ENCODE measurements around the gene RNF169.

Gene RNF169

DNA sequence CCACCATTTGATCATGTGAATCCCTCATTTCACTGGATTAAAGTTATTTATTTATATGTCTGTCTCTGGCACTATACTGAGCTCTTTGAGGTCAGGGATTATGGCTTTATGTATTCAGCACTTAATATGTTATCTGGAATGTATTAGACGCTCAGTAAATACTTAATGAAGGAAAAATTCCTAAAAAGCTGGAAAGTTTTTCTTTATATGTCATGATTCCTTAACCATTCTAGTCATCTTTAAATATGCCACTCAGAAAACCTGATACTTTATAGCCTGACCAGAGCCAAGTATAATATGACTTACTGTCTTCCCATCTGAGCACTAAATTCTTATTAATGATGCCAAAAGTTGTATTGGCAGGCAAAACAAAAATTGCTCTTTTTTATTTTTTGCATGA, 27.1 kb downstream of the RNF169 start:
- H3K9me3 ChIP-seq (ENCODE audit: low read length): no peaks in the 10 kb centered on the region
- no peak overlapping the region for H3K9ac ChIP-seq (ENCODE audit: low read length)
- H3K4me1 ChIP-seq (ENCODE audit: insufficient read depth, low read length): peaks cover 53% of the 10 kb centered on the region
- H3K36me3 ChIP-seq (ENCODE audit: insufficient read depth, low read length): no peaks in the 10 kb centered on the region
- H3K4me3 ChIP-seq (ENCODE audit: low read depth in 1 of 2, low read length in 2 of 2): no peak overlapping the region
- H3K27ac ChIP-seq (ENCODE audit: low read depth, low read length): no peak overlapping the region
- H3K27me3 ChIP-seq (ENCODE audit: control insufficient read depth in 1 of 2, insufficient read depth in 2 of 2, low read length in 2 of 2): no peaks in the 10 kb centered on the region

DNA sequence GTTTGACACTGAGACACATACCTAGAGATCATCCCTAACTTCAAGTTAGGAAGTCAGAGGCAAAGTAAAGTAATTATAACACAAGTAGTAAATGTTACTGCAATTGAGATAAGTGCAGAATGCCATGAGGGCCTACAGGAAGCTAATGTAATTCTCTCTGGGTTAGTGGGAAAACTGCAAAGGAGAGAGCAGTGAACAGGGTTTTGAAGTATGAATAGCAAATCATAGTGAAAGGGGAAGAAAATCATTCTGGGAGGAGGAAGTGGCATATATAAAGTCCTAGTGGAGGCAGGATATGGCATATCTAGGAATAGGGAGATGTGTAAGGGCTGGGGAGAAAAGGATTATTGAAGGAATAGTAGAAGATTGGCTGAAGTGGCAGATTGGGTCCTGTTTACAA, 27.9 kb downstream of the RNF169 start:
- Histone ChIP-seq H3K9ac (ENCODE audit: low read length) (no peak overlapping the region), H3K4me3 (ENCODE audit: low read depth in 1 of 2, low read length in 2 of 2) (no peak overlapping the region), H3K9me3 (ENCODE audit: low read length) (no peaks in the 10 kb centered on the region), H3K4me1 (ENCODE audit: insufficient read depth, low read length) (peaks cover 53% of the 10 kb centered on the region), H3K36me3 (ENCODE audit: insufficient read depth, low read length) (no peaks in the 10 kb centered on the region), H3K27ac (ENCODE audit: low read depth, low read length) (no peak overlapping the region), H3K27me3 (ENCODE audit: control insufficient read depth in 1 of 2, insufficient read depth in 2 of 2, low read length in 2 of 2) (no peaks in the 10 kb centered on the region)

DNA sequence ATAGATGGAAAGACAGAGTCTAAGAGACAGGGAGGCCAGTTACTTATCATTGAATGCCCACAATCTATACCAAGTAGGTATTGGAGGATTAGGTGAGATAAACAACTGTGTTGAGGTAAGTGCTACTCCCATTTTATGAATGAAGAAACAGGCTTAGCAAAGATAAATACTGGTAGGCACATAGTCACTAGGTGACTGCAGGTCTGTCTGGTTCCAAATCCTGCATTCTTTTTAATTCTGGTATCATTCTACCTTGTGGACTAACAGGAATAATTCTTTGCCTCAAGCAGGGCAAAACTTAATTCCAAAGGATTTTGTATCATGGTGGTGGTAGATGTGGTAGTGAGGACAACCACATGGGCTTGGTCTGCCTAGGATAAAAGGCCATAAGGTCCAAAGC, 28.4 kb downstream of the RNF169 start:
- H3K9me3 ChIP-seq (ENCODE audit: low read length): no peaks in the 10 kb centered on the region
- no peak overlapping the region for H3K4me3 ChIP-seq (ENCODE audit: low read depth in 1 of 2, low read length in 2 of 2)
- no peaks in the 10 kb centered on the region for H3K27me3 ChIP-seq (ENCODE audit: control insufficient read depth in 1 of 2, insufficient read depth in 2 of 2, low read length in 2 of 2)
- no peak overlapping the region for H3K9ac ChIP-seq (ENCODE audit: low read length)
- no peak overlapping the region for H3K27ac ChIP-seq (ENCODE audit: low read depth, low read length)
- no peaks in the 10 kb centered on the region for H3K36me3 ChIP-seq (ENCODE audit: insufficient read depth, low read length)
- H3K4me1 ChIP-seq (ENCODE audit: insufficient read depth, low read length): peaks cover 53% of the 10 kb centered on the region

DNA sequence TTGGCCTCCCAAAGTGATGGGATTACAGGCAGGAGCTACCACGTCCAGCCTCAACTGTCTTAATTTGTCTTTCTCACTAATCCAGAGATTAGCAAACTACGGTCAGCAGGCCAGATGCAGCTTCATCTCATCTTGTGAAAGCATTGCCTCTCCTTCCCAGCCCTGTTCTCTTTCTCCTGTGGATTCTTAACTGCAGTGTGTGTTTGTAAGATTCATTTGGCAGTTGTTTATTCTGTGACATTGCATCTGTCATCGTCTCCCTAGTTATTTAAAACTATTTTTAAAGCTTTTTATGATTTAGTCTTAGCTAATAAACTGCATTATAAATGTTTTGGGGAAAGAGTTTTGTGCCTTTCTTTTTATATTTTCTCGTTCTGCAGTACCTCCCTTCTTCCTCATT, 29.2 kb downstream of the RNF169 start:
- Histone ChIP-seq H3K4me1 (ENCODE audit: insufficient read depth, low read length) (peaks cover 46% of the 10 kb centered on the region), H3K9me3 (ENCODE audit: low read length) (no peaks in the 10 kb centered on the region), H3K36me3 (ENCODE audit: insufficient read depth, low read length) (no peaks in the 10 kb centered on the region), H3K4me3 (ENCODE audit: low read depth in 1 of 2, low read length in 2 of 2) (no peak overlapping the region), H3K9ac (ENCODE audit: low read length) (no peak overlapping the region), H3K27ac (ENCODE audit: low read depth, low read length) (peak overlapping the region; percentile 3), H3K27me3 (ENCODE audit: control insufficient read depth in 1 of 2, insufficient read depth in 2 of 2, low read length in 2 of 2) (no peaks in the 10 kb centered on the region)

DNA sequence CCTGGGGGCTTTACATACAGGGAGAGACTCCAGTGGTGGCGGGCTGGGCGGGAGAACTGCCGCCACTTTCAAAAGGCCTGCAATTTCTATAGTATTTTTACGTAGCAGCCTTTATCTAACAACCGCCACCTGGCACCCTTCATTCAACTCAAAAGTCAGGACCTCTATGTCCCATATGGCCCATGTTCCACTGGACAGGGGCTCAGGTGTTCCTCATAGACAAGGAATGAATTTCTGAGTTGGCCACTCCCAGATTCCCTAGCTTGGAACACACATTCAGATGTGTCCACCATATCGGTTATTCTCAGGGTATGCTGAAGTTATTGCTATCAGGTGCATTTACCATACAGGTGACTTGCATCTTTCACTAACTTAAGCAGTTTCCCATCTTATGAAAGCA, 29.9 kb downstream of the RNF169 start:
- no peaks in the 10 kb centered on the region for H3K9me3 ChIP-seq (ENCODE audit: low read length)

DNA sequence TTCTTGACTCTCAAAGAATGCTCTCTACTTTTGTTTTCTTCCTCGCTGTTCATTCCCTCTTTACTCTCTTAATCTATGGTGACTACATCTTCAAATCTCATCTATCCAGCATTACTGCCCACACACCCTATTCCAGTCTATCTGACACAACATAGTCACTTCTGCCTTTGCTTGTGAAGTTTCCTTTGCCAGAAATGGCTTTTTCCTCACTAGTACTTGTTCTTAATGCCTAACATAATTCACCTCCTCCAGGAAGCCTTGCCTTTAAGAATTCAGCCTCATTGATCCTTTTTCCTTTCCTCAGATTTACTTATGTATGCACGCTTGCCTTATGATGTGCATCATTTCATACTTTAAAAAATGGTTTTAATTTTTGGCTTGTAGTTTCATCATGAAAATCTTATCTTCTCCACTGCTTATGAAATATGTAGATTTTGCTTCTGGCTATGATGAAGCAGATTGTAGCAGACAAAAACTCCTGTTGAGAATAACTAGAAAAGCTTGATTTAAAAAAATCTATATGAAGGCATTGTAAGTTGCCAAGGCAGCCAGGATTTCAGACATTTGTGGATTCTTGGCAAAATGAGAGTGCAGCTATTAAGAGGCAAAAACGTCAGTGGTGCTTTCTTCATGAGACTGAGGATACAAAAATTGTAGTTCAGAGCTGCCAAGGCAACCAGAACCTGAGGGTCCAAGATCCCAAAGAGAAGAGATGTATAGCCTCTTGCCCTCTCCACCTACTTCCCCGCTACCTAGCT, 31.8 kb downstream of the RNF169 start:
- Histone ChIP-seq H3K4me3 (ENCODE audit: low read depth in 1 of 2, low read length in 2 of 2) (no peak overlapping the region), H3K4me1 (ENCODE audit: insufficient read depth, low read length) (peaks cover 49% of the 10 kb centered on the region), H3K27ac (ENCODE audit: low read depth, low read length) (no peak overlapping the region), H3K36me3 (ENCODE audit: insufficient read depth, low read length) (no peaks in the 10 kb centered on the region), H3K27me3 (ENCODE audit: control insufficient read depth in 1 of 2, insufficient read depth in 2 of 2, low read length in 2 of 2) (no peaks in the 10 kb centered on the region), H3K9me3 (ENCODE audit: low read length) (no peaks in the 10 kb centered on the region), H3K9ac (ENCODE audit: low read length) (no peak overlapping the region)

More for the DNA sequence above, 29.9 kb downstream of the RNF169 start:
- Histone ChIP-seq H3K9ac (ENCODE audit: low read length) (no peak overlapping the region), H3K4me3 (ENCODE audit: low read depth in 1 of 2, low read length in 2 of 2) (no peak overlapping the region), H3K36me3 (ENCODE audit: insufficient read depth, low read length) (no peaks in the 10 kb centered on the region), H3K4me1 (ENCODE audit: insufficient read depth, low read length) (peaks cover 48% of the 10 kb centered on the region), H3K27me3 (ENCODE audit: control insufficient read depth in 1 of 2, insufficient read depth in 2 of 2, low read length in 2 of 2) (no peaks in the 10 kb centered on the region), H3K27ac (ENCODE audit: low read depth, low read length) (no peak overlapping the region)

DNA sequence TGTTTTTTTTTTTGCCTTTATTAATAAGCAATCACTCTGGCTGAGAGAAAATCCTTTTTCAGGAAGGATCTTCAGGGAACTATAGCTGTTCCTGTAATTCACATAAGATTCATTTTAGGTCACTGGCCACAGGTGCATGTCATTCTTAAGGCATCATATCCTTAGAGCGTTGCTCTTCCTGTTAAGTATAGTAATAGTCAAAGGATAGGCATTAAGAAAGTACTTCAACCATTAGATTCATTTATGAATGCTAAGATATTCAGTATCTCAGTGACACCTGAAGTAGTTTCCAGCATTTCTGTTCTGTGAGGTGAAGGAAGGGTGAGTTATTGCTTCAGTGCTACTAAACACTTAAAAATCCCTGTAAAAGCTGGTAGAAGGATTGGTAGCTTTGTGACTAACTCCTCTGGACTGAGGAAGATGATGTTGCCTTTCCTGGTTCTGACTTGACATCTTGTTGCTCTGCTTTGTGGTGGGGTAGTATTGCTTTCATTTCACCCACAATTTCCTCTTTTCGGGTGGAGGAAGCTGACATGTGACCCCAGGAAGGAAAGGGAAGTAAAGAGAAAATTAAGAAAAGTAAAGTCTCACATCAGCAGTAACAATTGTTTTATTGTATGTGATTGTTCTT, 34.7 kb downstream of the RNF169 start:
- H3K27ac ChIP-seq (ENCODE audit: low read depth, low read length): no peak overlapping the region
- peaks cover 39% of the 10 kb centered on the region for H3K4me1 ChIP-seq (ENCODE audit: insufficient read depth, low read length)
- no peaks in the 10 kb centered on the region for H3K9me3 ChIP-seq (ENCODE audit: low read length)
- no peaks in the 10 kb centered on the region for H3K36me3 ChIP-seq (ENCODE audit: insufficient read depth, low read length)
- H3K9ac ChIP-seq (ENCODE audit: low read length): no peak overlapping the region
- no peak overlapping the region for H3K4me3 ChIP-seq (ENCODE audit: low read depth in 1 of 2, low read length in 2 of 2)
- no peaks in the 10 kb centered on the region for H3K27me3 ChIP-seq (ENCODE audit: control insufficient read depth in 1 of 2, insufficient read depth in 2 of 2, low read length in 2 of 2)

DNA sequence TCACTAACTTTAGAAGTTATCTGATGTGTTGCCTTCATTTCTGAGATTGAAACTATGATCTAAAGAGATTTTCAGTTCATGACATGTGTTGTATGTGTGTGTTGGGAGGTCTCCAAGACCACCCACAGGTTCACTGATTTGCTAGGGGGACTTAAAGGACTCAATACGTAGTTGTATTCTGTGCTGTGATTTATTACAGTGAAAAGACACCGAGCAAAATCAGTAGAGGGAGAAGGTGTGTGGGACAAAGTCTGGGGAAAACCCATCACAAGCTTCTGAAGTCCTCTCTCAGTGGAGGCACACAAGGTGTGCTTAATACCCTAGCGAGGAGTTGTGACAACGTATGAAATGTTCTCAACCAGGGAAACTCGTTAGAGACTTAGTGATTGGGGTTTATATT, 35.6 kb downstream of the RNF169 start:
- no peak overlapping the region for H3K27ac ChIP-seq (ENCODE audit: low read depth, low read length)
- peaks cover 31% of the 10 kb centered on the region for H3K4me1 ChIP-seq (ENCODE audit: insufficient read depth, low read length)
- H3K36me3 ChIP-seq (ENCODE audit: insufficient read depth, low read length): no peaks in the 10 kb centered on the region
- no peaks in the 10 kb centered on the region for H3K9me3 ChIP-seq (ENCODE audit: low read length)
- no peaks in the 10 kb centered on the region for H3K27me3 ChIP-seq (ENCODE audit: control insufficient read depth in 1 of 2, insufficient read depth in 2 of 2, low read length in 2 of 2)
- no peak overlapping the region for H3K4me3 ChIP-seq (ENCODE audit: low read depth in 1 of 2, low read length in 2 of 2)
- H3K9ac ChIP-seq (ENCODE audit: low read length): no peak overlapping the region

DNA sequence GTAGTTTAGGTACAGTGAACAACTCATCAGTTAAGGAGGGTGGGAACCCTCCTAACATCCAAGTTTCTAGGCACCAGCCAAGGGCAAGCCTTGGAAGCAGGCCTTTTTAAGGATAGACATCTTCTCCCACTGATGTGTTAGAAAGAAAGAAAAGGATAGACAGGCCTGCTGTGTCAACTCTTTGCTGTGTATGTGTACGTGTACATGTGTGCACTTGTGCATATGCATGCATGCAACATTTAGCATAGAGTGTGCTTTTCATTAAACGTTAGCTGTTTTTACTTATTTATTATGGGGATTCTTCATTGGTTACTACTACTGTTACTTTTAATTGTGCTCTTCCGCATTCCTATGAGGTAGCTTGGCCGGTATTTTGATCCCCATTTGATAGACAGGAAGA, 36.1 kb downstream of the RNF169 start:
- Histone ChIP-seq H3K4me1 (ENCODE audit: insufficient read depth, low read length) (peaks cover 30% of the 10 kb centered on the region), H3K27ac (ENCODE audit: low read depth, low read length) (no peak overlapping the region), H3K36me3 (ENCODE audit: insufficient read depth, low read length) (peaks cover 2% of the 10 kb centered on the region), H3K9ac (ENCODE audit: low read length) (no peak overlapping the region), H3K27me3 (ENCODE audit: control insufficient read depth in 1 of 2, insufficient read depth in 2 of 2, low read length in 2 of 2) (no peaks in the 10 kb centered on the region), H3K9me3 (ENCODE audit: low read length) (no peaks in the 10 kb centered on the region), H3K4me3 (ENCODE audit: low read depth in 1 of 2, low read length in 2 of 2) (no peak overlapping the region)

DNA sequence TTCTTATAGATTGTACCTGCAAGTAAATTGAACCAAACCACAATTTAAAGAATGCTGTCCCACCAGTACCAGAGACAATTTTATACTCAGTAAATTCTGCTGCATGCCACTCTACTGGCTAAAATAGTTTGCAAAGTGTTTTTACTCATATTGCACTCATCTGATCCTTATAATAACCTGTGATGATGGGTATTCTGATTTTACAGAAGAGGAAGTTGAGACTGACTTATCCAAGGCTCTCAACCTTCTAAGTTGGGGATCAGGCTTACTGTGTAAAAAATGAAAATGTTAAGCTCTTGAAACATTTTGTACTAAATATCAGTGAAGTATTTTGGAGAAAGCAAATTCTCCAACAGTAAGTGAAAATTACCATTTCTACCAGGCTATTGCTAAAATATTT, 37.9 kb downstream of the RNF169 start:
- Histone ChIP-seq H3K4me3 (ENCODE audit: low read depth in 1 of 2, low read length in 2 of 2) (no peak overlapping the region), H3K9me3 (ENCODE audit: low read length) (no peaks in the 10 kb centered on the region), H3K4me1 (ENCODE audit: insufficient read depth, low read length) (peaks cover 30% of the 10 kb centered on the region), H3K27me3 (ENCODE audit: control insufficient read depth in 1 of 2, insufficient read depth in 2 of 2, low read length in 2 of 2) (no peaks in the 10 kb centered on the region), H3K27ac (ENCODE audit: low read depth, low read length) (no peak overlapping the region), H3K36me3 (ENCODE audit: insufficient read depth, low read length) (peaks cover 20% of the 10 kb centered on the region), H3K9ac (ENCODE audit: low read length) (no peak overlapping the region)

DNA sequence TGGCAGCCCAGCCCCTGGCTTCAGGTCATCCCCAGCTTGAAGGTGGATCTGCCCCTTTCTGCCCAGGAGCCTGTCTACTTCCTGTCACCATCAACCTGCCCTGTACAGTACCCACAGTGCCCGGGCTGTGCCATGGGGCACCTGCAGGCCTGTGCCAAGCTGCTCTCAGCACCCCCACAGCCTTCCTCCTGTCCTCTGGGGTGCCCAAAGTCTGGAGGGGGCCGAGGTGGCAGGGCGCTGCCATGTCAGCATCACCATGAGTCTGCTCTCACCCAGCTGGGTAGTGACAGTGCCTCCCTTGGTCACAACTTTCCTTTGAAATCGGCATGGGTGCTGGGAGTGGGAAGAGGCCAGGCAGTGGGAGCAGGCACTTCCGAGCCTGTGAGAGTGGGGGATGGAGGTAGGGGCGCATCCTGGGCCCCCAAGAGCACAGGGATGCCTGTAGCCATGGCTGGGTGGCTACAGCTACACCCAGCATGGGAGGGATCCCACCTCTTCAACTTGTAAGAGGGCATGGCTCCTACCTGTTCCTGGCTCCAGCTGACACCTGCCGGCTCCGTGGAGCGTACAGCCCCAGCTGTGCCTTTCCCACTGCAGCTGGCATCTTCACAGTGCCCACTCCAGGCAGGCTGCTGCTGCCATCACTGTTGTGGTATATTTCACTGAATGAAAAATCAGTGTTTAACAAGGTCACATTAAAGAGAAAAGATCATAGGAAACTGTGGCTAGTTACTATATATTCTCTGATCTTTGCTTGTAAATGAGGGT, 42.9 kb downstream of the RNF169 start:
- peaks cover 30% of the 10 kb centered on the region for H3K36me3 ChIP-seq (ENCODE audit: insufficient read depth, low read length)

More for the DNA sequence above, 42.9 kb downstream of the RNF169 start:
- Histone ChIP-seq H3K9me3 (ENCODE audit: low read length) (no peaks in the 10 kb centered on the region), H3K27me3 (ENCODE audit: control insufficient read depth in 1 of 2, insufficient read depth in 2 of 2, low read length in 2 of 2) (no peaks in the 10 kb centered on the region), H3K4me3 (ENCODE audit: low read depth in 1 of 2, low read length in 2 of 2) (no peak overlapping the region), H3K27ac (ENCODE audit: low read depth, low read length) (no peak overlapping the region), H3K4me1 (ENCODE audit: insufficient read depth, low read length) (peaks cover 9% of the 10 kb centered on the region), H3K9ac (ENCODE audit: low read length) (no peak overlapping the region)
